Suprapubic skin (tissue), 4 donors: ENCODE results near the gene RAB40C. TPM values are rescaled to one million over a fixed set of nuclear protein-coding genes. Genes with fewer than 3 reads are reported as not detected.

Source experiments
- DNase-seq, 2 donors: peaks; one replicate each; pipeline ENCODE4 v3.0.0-alpha.2; 2019; ENCODE audit warnings: low spot score in 2 of 2
- H3K27ac ChIP-seq: fragments of 200-600 bp; sonication (generic); one replicate; pipeline ENCODE4 v1.5.1; 2019
- H3K27me3 ChIP-seq: fragments of 200-600 bp; sonication (generic); one replicate; pipeline ENCODE4 v1.5.1; 2019
- H3K36me3 ChIP-seq: fragments of 200-600 bp; sonication (generic); one replicate; pipeline ENCODE4 v1.5.1; 2019
- H3K4me1 ChIP-seq: fragments of 200-600 bp; sonication (generic); one replicate; pipeline ENCODE4 v1.5.1; 2019
- H3K4me3 ChIP-seq: fragments of 200-600 bp; sonication (generic); one replicate; pipeline ENCODE4 v1.5.1; 2019; ENCODE audit warnings: mild to moderate bottlenecking
- H3K9me3 ChIP-seq: fragments of 200-600 bp; sonication (generic); one replicate; pipeline ENCODE4 v1.5.1; 2019
- EP300 ChIP-seq: sonication (generic); formaldehyde crosslinking; IDR thresholded peaks from one replicate; pipeline ENCODE4 v1.6.1; 2017; ENCODE audit warnings: antibody characterized with exemption
- POLR2A ChIP-seq, 2 donors: fragments of 450-650 bp; IDR thresholded peaks; one replicate each; pipeline ENCODE4 v1.6.1; 2017; ENCODE audit warnings: antibody characterized with exemption in 2 of 2, mild to moderate bottlenecking in 2 of 2, moderate library complexity in 2 of 2
- POLR2AphosphoS5 ChIP-seq, 3 donors: sonication (generic); formaldehyde crosslinking; IDR thresholded peaks; one replicate each; pipeline ENCODE4 v1.6.1; 2017; ENCODE audit warnings: antibody characterized with exemption in 3 of 3
- WGBS: methylation state at CpG from one replicate; pipeline ENCODE4 v1.1.5; 2018; 5-methylcytosine and 5-hydroxymethylcytosine counted together
- total RNA-seq, 4 donors: library from RNA; depleted of rRNA; stranded (reverse); fragments of >200 nt; gene quantifications; one replicate each; pipeline ENCODE4 v1.1.0, GENCODE V29; 2016
- TF ChIP-seq, protein P1 (sequence below), 2 donors: fragments of 200-600 bp in 1 of 2; fragments of 450-650 bp in 1 of 2; sonication (generic) in 1 of 2; IDR thresholded peaks; one replicate each; pipeline ENCODE4 v1.5.1; 2016 to 2019; ENCODE audit warnings: antibody characterized with exemption in 2 of 2, mild to moderate bottlenecking in 1 of 2, moderate library complexity in 1 of 2

RAB40C gene
- total RNA-seq, 4 donors from 2014 or later = 77.8 to 116 (median 110) TPM

DNA sequence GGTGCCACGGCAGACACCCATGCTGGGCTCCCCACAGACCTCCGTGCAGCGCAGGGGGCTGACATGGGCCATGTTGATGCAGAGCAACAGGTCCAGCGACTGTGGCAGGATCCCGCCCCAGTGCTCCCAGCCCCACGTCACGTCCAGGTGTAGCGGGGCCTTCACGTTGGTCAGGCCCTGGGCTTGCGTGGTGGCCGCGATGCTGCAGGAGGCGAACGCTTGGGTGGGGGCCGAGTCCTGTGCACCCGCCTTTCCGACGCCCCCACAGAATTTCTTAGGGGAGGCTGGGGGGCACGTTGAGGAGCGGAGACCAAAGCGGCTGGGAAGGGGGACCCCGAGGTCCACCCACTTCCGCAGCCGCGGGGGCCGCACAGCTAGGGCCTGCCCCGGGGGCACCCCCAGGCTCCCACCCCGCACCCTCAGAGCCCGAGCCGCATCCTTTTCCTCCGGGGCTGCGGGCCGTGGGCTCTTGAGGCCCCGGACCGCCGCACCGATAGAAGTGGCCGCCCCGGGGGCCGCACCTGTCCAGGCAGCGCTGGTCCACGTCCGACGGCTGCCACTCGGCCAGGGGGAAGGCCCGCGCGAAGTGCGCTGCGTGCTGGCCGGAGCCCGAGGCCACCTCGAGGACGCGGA lies 45.8 kb downstream of the RAB40C start:
- Histone ChIP-seq H3K4me1 (peaks cover 28% of the 10 kb centered on the region), H3K27me3 (no peaks in the 10 kb centered on the region), H3K9me3 (no peaks in the 10 kb centered on the region), H3K4me3 (peak overlapping the region; percentile 95), H3K27ac (peak overlapping the region; percentile 95), H3K36me3 (peaks cover 18% of the 10 kb centered on the region)
- no CpG with 5 or more reads among the region's 55 CpGs for WGBS
- DNase-seq = no peak
- TF ChIP-seq, protein P1, sequence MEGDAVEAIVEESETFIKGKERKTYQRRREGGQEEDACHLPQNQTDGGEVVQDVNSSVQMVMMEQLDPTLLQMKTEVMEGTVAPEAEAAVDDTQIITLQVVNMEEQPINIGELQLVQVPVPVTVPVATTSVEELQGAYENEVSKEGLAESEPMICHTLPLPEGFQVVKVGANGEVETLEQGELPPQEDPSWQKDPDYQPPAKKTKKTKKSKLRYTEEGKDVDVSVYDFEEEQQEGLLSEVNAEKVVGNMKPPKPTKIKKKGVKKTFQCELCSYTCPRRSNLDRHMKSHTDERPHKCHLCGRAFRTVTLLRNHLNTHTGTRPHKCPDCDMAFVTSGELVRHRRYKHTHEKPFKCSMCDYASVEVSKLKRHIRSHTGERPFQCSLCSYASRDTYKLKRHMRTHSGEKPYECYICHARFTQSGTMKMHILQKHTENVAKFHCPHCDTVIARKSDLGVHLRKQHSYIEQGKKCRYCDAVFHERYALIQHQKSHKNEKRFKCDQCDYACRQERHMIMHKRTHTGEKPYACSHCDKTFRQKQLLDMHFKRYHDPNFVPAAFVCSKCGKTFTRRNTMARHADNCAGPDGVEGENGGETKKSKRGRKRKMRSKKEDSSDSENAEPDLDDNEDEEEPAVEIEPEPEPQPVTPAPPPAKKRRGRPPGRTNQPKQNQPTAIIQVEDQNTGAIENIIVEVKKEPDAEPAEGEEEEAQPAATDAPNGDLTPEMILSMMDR (IDR thresholded peaks at IDR 0.05) = no peak
- TF ChIP-seq EP300 (no peak), POLR2A (IDR thresholded peaks at IDR 0.05) (no peak), POLR2AphosphoS5 (IDR thresholded peaks at IDR 0.05) (no peak)

DNA sequence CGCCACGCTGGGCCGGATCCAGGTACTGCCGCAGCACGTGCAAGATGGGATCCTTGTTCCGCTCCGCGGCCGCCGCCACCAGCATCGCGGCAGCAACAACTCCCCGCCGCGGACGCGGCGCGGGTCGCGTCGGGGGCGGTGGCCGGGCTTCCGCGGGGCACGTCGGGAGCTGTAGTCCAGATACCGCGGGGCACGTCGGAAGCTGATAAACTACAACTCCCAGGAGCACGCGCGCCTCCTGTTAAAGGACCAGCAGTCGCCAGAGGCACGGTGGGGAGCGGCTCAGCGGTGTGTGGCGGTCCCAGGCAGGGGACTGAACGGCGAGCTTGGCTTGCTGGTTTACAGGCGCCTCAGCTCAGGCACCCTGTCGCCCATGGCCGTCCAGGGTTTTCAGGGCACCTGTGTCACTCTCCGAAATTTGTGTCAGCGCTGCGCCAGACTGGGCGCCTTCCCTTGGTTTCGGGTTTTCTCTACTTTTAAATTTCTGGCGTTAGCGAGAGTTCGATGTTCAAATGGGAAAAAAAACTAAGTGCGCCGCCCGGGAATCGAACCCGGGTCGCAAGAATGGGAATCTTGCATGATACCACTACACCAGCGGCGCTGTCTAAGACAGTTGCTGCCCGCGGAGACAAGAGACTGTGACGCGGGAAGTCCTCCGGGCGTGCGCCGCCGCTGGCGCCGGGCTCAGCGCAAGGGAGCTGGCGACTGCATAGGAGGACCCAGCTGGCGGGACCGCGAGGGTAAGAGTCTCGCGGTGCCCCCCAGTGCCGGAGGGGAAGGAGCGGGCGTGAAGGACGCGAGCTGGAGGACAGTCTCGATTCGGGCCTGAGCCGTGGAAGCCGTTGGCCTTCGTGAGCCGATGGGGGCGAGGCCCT lies 46.6 kb downstream of the RAB40C start, which contains the start of gene METTL26:
Gene METTL26 (minus strand): TSS at position 100 of the 875 bp plus-strand sequence. CDS start 15 bp downstream, at position 85.
- 0% methylated on average over 36 of the region's 91 CpGs for WGBS
- H3K27me3 ChIP-seq = no peaks in the 10 kb centered on the region
- peak within 1 kb of the TSS; percentile 95 for H3K4me3 ChIP-seq
- H3K36me3 ChIP-seq = peaks cover 18% of the 10 kb centered on the region
- no peaks in the 10 kb centered on the region for H3K9me3 ChIP-seq
- peak; percentile 31 to 95 (median 76) for TF ChIP-seq POLR2AphosphoS5 (IDR thresholded peaks at IDR 0.05)
- TF ChIP-seq EP300 = no peak
- peaks cover 27% of the 10 kb centered on the region for H3K4me1 ChIP-seq
- peak within 1 kb of the TSS; percentile 95 for H3K27ac ChIP-seq
- peak; percentile 97 to 98 for DNase-seq

DNA sequence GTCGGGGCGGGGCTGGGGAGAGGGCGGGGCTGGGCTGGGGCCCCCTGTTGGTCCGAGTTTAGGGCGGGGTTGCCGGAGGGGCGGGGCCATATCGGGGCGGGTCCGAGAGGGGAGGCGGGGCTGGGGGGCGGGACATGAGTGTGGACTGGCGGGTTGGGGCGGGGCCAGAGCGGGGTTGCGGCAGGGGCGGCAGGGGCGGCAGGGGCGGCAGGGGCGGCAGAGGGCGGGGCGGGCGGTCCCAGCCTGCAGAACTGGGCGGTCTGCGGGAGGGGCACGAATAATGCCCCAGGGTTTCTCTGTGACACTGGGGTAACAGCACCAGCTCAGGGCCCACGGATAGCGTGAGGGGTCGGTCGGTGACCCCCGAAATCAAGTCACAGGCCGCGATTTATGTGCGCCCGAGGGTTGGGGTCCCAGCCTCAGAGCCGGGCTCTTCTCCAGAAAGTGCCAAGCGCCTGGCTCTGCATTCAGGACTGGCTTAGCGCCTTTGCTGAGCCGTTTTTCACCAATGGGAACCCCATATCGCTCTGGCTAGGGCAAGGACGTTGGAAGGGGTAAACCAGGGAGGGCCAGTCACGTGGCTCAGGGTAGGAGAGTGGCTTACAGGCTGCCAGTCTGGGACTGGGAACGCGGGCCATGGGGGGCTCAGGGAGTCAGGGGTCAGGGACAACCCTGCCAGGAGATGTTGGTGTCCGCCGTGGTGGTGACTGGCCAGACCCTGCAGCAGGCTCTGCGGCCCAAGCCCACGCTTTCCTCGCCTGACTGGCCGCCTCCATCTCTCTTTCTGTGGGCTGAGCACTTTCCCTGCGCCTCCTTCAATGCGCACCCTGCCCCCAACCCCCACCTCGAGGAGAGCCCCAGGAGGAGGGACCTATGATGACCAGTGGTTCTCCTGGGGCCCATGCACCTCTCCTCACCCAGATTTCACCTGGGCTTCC lies 47.5 kb downstream of the RAB40C start:
- peak in 1 of 2 donors; percentile 98 for DNase-seq
- peaks cover 18% of the 10 kb centered on the region for H3K36me3 ChIP-seq
- H3K27me3 ChIP-seq = no peaks in the 10 kb centered on the region
- peak overlapping the region; percentile 95 for H3K27ac ChIP-seq
- no peaks in the 10 kb centered on the region for H3K9me3 ChIP-seq
- TF ChIP-seq POLR2A (IDR thresholded peaks at IDR 0.05) = no peak
- TF ChIP-seq EP300 = no peak
- no peak for TF ChIP-seq POLR2AphosphoS5 (IDR thresholded peaks at IDR 0.05)
- TF ChIP-seq, protein P1 (IDR thresholded peaks at IDR 0.05) = no peak
- WGBS = 68% methylated on average over 13 of the region's 53 CpGs
- H3K4me1 ChIP-seq = peaks cover 35% of the 10 kb centered on the region
- peak overlapping the region; percentile 95 for H3K4me3 ChIP-seq

DNA sequence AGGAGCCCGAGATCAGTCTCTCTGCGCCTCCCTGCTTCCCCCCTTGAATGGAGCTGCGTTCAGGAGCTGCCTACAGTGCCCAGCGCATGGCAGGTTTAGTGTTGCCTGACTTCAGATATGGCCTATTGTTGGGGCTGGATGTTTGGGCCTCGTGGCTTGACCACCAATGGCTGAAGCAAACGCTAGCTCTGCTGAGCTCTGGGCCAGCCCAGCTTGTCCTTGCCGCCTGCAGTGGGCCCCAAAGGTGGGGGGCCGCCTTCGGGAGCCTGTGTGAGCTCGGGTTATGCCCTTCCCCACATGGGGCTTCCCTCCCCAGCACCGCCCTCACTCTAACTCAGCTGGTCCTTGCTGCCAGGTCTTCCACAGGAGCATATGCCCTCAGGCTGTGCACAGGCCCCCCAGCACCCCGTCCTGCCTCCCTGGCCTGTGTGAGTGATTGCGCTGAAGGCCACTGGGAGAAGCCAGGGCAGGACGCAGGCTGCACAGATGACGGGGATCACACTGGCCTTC lies 48.2 kb downstream of the RAB40C start:
- Histone ChIP-seq H3K27me3 (no peaks in the 10 kb centered on the region), H3K36me3 (peaks cover 16% of the 10 kb centered on the region), H3K4me1 (peaks cover 42% of the 10 kb centered on the region), H3K4me3 (no peak overlapping the region), H3K27ac (no peak overlapping the region), H3K9me3 (no peaks in the 10 kb centered on the region)
- no peak for TF ChIP-seq POLR2A (IDR thresholded peaks at IDR 0.05)
- TF ChIP-seq POLR2AphosphoS5 (IDR thresholded peaks at IDR 0.05) = no peak
- TF ChIP-seq, protein P1 (IDR thresholded peaks at IDR 0.05) = no peak
- no peak for TF ChIP-seq EP300
- DNase-seq = no peak
- WGBS = 94% methylated on average over 4 of the region's 15 CpGs

DNA sequence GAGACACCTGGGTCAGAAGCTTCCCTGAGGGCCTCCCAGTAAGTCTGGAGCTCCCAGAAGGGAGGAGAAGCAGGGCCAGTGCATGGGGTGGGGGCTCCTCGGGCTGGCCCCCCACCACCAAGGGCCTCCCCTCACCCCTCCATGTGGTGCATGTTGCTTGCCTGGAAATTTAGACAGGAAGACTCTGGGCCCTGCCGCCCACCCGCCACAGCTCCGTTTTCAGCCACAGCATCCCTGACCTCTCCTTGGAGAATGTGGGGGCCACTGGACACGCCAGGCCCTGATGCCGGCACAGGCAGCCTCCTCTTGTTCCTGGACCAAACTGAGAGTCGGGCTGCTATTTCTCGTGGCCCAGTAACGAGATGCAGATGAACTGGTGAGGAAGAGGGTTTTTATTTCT lies 49.0 kb downstream of the RAB40C start:
- DNase-seq = no peak
- Histone ChIP-seq H3K27me3 (no peaks in the 10 kb centered on the region), H3K9me3 (no peaks in the 10 kb centered on the region), H3K4me3 (no peak overlapping the region), H3K27ac (no peak overlapping the region), H3K36me3 (peaks cover 8% of the 10 kb centered on the region), H3K4me1 (peaks cover 43% of the 10 kb centered on the region)
- TF ChIP-seq EP300 = no peak
- TF ChIP-seq, protein P1 (IDR thresholded peaks at IDR 0.05) = no peak
- no peak for TF ChIP-seq POLR2AphosphoS5 (IDR thresholded peaks at IDR 0.05)
- TF ChIP-seq POLR2A (IDR thresholded peaks at IDR 0.05) = no peak
- WGBS = 54% methylated on average over 6 of the region's 9 CpGs
